Mucosa of gallbladder (tissue), 1 donor: Measurements from ENCODE around the gene KCNJ15. TPM values are rescaled to one million over a fixed set of nuclear protein-coding genes. Genes with fewer than 3 reads are reported as not detected.
A peak's percentile ranks its signal among the peaks of the same experiment; 100 is the strongest.

ENCODE experiments used
- DNase-seq: peaks from one replicate; pipeline ENCODE4 v3.0.0-alpha.2; 2020; ENCODE audit warnings: low spot score
- total RNA-seq: library from RNA; stranded (reverse); gene quantifications from one replicate; pipeline ENCODE4 v1.2.1, GENCODE V29; 2021
- donor health status: DM: no; HTN: no; CAD: no.

Gene KCNJ15
- total RNA-seq, 1 donor from 2014 or later, result 158 TPM

DNA sequence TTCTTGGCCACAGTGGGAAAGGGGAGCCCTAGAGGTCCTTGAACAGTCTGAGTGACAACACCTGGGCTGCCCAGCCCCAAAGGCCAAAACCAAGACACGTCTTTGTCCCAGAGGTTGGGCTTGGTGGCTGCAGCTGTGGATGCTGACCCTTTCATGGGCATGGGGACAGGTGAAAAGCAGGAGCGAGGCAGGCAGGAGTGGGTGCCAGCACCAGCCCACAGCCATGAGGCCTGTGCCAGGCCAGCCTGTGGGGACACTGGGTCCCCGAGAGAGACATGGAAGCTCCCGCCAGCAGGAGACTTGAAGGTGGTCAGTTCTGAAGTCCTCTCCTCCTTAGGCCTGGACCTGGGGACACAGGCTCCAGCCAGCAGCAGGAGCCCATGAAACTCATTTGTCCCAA, 98.6 kb downstream of the KCNJ15 start:
- no peak for DNase-seq

DNA sequence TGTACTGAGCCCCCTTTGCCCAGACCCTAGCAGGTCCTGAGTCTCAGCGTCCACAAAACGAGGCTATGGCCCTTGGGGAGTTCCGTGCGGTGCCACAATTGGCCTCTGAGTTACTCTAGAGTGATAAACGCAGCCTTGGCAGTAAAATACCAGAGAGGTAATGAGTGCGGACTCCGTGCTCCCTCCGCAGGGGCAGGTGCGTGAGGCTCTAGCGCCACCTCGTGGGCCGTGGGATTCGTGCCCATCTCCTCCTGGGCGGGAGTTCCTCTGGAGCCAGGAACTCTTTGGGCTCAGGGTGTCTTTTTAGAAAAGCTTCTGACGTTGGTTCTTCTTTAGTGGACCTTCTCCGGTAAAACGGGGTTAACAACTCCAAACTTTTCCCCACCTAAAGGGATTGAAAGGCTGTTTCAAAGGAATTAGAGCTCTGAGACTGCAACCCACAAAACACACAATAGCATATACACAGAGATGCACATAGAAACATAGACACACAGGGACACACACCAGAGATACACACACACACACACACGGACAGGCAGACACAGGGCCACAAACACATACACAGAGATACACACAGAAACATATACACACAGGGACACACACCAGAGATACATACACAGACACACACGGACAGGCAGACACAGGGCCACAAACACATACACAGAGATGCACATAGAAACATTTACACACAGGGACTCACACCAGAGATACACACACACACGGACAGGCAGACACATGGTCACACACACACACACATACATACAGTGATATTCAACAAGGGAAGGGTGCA, 99.4 kb downstream of the KCNJ15 start:
- peak; percentile 75 for DNase-seq

Other genes with a start within 250 kb of the KCNJ15 start
- gene ERG, start 241.5 kb downstream of the KCNJ15 start, total RNA-seq, result 10.0 TPM